ENCODE measurements around the gene PIPOX.
A peak's percentile ranks its signal among the peaks of the same experiment; 100 is the strongest.

Gene PIPOX

DNA sequence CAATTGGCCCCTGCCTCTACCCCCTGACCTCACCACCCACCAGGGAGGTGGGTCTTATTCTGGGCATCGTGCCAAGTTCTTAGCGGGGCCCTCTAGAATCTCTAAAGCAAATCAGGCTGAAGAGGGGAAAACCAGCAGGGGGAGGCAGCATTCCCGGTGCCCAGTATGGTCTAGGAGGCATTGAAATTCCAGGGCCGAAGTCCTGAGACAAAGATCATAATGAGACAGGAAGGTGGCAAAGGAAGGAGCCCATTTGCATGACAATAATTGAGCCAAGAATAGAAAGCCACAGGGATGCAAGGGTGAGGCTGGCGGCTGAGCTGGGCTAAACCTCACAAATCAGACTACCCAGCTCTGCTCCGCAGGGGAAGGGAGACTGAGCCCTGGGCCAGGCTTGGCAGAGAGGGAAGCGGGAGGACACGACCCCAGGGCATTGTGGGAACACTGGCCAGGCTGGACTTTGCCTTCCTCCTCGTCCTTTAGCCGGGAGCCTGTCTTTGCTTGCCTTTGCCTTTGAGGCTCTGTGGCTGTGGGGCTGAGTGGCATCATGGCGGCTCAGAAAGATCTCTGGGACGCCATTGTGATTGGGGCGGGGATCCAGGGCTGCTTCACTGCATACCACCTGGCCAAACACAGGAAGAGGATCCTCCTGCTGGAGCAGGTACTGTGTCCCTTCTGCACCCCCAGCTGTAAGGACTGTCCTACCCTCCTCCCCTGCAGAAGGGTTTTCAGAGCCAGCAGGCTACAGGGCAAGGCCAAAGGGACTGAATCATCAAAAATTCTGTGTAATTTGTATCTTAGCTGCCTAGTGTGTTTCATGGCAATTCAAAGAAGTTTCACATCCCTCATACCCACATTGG is at the start of gene PIPOX:
Gene PIPOX, plus strand, starts transcription at position 463 of the 860 bp plus-strand sequence. Its CDS starts 85 bp downstream, at position 548.
- H3K9me3 ChIP-seq (ENCODE audit: control insufficient read depth, insufficient read depth, low read depth, low read length): no peaks in the 10 kb centered on the region
- H3K4me3 ChIP-seq (ENCODE audit: low read depth, low read length): peak within 1 kb of the TSS; percentile 44
- H3K27ac ChIP-seq (ENCODE audit: low read depth, low read length): peak within 1 kb of the TSS; percentile 95
- H3K4me1 ChIP-seq (ENCODE audit: control insufficient read depth, insufficient read depth, low read length): peaks cover 61% of the 10 kb centered on the region
- H3K36me3 ChIP-seq (ENCODE audit: control insufficient read depth, insufficient read depth, low read length): peaks cover 5% of the 10 kb centered on the region; the same call in 1 of the 2 replicates
- no peaks in the 10 kb centered on the region for H3K27me3 ChIP-seq (ENCODE audit: control insufficient read depth, insufficient read depth, low read length)
- peak within 1 kb of the TSS; percentile 90 for H3K9ac ChIP-seq (ENCODE audit: low read length)

GRCh38 chr17:28993645-28994426 is 49.1 kb upstream of the PIPOX start:
- Histone ChIP-seq H3K4me1 (ENCODE audit: control insufficient read depth, insufficient read depth, low read length) (peaks cover 29% of the 10 kb centered on the region), H3K36me3 (ENCODE audit: control insufficient read depth, insufficient read depth, low read length) (no peaks in the 10 kb centered on the region), H3K9me3 (ENCODE audit: control insufficient read depth, insufficient read depth, low read depth, low read length) (no peaks in the 10 kb centered on the region), H3K9ac (ENCODE audit: low read length) (no peak overlapping the region), H3K4me3 (ENCODE audit: low read depth, low read length) (no peak overlapping the region), H3K27me3 (ENCODE audit: control insufficient read depth, insufficient read depth, low read length) (peaks cover 42% of the 10 kb centered on the region; the same call in 1 of the 2 replicates), H3K27ac (ENCODE audit: low read depth, low read length) (no peak overlapping the region)

DNA sequence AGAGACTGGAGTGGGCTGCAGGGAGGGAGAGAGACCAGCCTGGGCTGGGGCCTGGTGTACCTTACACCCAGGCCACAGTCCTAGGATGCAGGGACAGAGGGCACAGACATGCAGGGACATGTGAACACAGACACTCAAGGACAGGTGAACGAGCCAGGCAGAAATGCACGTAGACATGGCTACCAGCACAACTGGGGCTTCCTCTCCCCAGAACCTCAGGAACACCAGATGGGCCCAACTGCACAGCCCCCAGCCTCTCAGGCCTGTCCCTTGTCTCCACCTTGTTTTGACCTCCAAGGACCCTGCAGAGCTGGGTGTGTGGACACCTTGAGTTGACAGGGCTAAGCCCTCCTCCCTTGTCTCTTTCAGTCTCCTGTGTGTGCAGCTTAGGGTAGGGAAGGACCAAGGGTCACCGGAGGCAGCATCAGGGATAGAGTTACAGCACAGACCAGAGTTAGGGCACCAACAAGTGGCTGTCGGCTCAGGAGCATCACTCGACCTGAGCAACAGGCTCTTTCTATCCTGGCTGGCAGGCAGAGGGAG is 46.3 kb upstream of the PIPOX start:
- H3K9ac ChIP-seq (ENCODE audit: low read length): no peak overlapping the region
- no peak overlapping the region for H3K27ac ChIP-seq (ENCODE audit: low read depth, low read length)
- no peaks in the 10 kb centered on the region for H3K36me3 ChIP-seq (ENCODE audit: control insufficient read depth, insufficient read depth, low read length)
- H3K4me1 ChIP-seq (ENCODE audit: control insufficient read depth, insufficient read depth, low read length): peaks cover 36% of the 10 kb centered on the region
- H3K27me3 ChIP-seq (ENCODE audit: control insufficient read depth, insufficient read depth, low read length): peaks cover 42% of the 10 kb centered on the region; the same call in 1 of the 2 replicates
- H3K4me3 ChIP-seq (ENCODE audit: low read depth, low read length): no peak overlapping the region
- H3K9me3 ChIP-seq (ENCODE audit: control insufficient read depth, insufficient read depth, low read depth, low read length): no peaks in the 10 kb centered on the region

DNA sequence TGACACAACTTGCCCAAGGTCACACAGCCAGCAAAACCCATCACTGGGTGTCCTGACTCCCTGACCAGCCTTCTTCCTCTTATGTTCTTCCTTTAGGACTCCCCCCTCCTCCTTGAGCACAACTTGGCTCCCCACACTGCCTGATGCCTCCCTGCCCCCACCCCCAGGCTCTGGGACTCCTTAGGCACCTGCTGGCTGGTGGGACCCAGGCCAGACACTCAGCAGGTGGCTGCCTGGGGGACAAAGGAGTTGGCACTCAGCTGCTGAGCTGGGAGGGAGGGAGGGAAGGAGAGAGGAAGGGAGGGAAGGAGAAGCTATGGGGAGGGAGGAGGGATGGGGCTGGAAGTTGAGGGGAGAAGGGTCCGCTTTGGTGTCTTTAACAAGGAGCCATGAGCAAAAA is 45.1 kb upstream of the PIPOX start:
- Histone ChIP-seq H3K4me3 (ENCODE audit: low read depth, low read length) (no peak overlapping the region), H3K36me3 (ENCODE audit: control insufficient read depth, insufficient read depth, low read length) (no peaks in the 10 kb centered on the region), H3K9ac (ENCODE audit: low read length) (no peak overlapping the region), H3K27ac (ENCODE audit: low read depth, low read length) (no peak overlapping the region), H3K9me3 (ENCODE audit: control insufficient read depth, insufficient read depth, low read depth, low read length) (no peaks in the 10 kb centered on the region), H3K27me3 (ENCODE audit: control insufficient read depth, insufficient read depth, low read length) (peaks cover 40% of the 10 kb centered on the region), H3K4me1 (ENCODE audit: control insufficient read depth, insufficient read depth, low read length) (peaks cover 42% of the 10 kb centered on the region)

DNA sequence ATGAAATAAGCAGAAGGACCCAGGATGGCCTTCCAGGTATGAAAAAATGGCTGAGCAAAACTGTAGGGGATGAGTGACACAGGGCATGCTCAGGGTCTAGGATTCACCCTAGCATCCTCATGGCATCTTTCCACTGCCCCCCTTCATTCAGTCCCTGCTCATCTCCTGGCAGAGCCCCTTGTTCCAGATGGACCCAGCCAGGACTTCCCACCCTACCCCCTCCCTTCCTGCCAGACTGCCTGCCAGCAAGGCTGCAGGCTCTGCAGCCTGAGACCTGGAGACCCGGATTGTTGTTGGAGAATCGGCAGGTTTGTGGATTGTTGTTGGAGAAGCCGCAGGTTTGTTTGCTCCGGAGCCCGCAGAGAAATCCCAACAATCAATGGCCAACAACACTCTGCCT is 43.7 kb upstream of the PIPOX start:
- Histone ChIP-seq H3K9ac (ENCODE audit: low read length) (no peak overlapping the region), H3K4me1 (ENCODE audit: control insufficient read depth, insufficient read depth, low read length) (peaks cover 54% of the 10 kb centered on the region), H3K4me3 (ENCODE audit: low read depth, low read length) (no peak overlapping the region)

DNA sequence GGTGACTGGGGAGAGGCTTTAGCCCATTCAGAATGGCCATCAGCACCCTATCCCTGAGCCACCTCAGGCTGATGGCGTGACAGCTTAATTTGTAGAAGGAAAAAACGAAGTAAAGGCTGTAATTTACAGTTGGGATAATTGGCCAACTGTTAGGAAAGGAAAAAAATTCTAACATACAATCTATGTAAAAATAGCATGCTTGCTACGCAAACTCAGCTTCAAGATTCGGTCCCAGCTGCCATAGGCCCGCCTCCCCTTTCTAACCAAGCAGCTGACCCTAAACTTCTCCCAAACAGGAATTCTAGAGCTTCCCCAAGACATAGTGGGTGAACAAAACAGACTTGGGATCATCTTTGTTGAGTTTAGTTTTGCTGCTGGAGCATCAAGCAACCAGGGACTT is 42.0 kb upstream of the PIPOX start:
- Histone ChIP-seq H3K9ac (ENCODE audit: low read length) (no peak overlapping the region), H3K9me3 (ENCODE audit: control insufficient read depth, insufficient read depth, low read depth, low read length) (no peaks in the 10 kb centered on the region), H3K27me3 (ENCODE audit: control insufficient read depth, insufficient read depth, low read length) (peaks cover 62% of the 10 kb centered on the region), H3K4me3 (ENCODE audit: low read depth, low read length) (no peak overlapping the region), H3K36me3 (ENCODE audit: control insufficient read depth, insufficient read depth, low read length) (no peaks in the 10 kb centered on the region), H3K27ac (ENCODE audit: low read depth, low read length) (no peak overlapping the region), H3K4me1 (ENCODE audit: control insufficient read depth, insufficient read depth, low read length) (peaks cover 54% of the 10 kb centered on the region)

More for the DNA sequence above, 43.7 kb upstream of the PIPOX start:
- peaks cover 54% of the 10 kb centered on the region for H3K27me3 ChIP-seq (ENCODE audit: control insufficient read depth, insufficient read depth, low read length)
- H3K9me3 ChIP-seq (ENCODE audit: control insufficient read depth, insufficient read depth, low read depth, low read length): no peaks in the 10 kb centered on the region
- H3K27ac ChIP-seq (ENCODE audit: low read depth, low read length): no peak overlapping the region
- H3K36me3 ChIP-seq (ENCODE audit: control insufficient read depth, insufficient read depth, low read length): no peaks in the 10 kb centered on the region

- Histone ChIP-seq H3K27ac (ENCODE audit: low read depth, low read length) (no peak overlapping the region), H3K36me3 (ENCODE audit: control insufficient read depth, insufficient read depth, low read length) (no peaks in the 10 kb centered on the region), H3K4me3 (ENCODE audit: low read depth, low read length) (no peak overlapping the region), H3K27me3 (ENCODE audit: control insufficient read depth, insufficient read depth, low read length) (peaks cover 63% of the 10 kb centered on the region), H3K4me1 (ENCODE audit: control insufficient read depth, insufficient read depth, low read length) (peaks cover 51% of the 10 kb centered on the region), H3K9me3 (ENCODE audit: control insufficient read depth, insufficient read depth, low read depth, low read length) (no peaks in the 10 kb centered on the region), H3K9ac (ENCODE audit: low read length) (no peak overlapping the region)
Measured at GRCh38 chr17:29002811-29003210, 40.1 kb upstream of the PIPOX start.

DNA sequence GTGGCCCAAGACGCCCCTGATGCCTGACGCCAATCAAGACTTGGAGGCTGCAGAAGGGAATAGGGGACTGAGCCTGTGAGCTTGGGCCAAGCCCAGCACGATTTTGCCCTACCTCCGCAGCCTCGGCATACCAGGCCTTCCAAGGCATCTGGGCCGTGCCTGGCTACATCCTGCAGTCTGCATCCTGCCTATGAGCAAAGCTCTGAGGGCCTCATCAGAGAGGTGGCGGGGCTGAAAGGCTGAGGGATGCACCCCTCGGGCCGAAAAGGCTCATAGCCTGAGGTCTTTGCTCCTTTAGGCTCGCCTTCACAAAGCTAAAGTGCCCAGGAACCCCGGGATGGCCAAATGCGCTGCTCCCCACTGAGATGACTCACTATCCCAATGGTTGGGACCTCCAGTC is 39.7 kb upstream of the PIPOX start:
- Histone ChIP-seq H3K4me1 (ENCODE audit: control insufficient read depth, insufficient read depth, low read length) (peaks cover 49% of the 10 kb centered on the region), H3K36me3 (ENCODE audit: control insufficient read depth, insufficient read depth, low read length) (no peaks in the 10 kb centered on the region), H3K9me3 (ENCODE audit: control insufficient read depth, insufficient read depth, low read depth, low read length) (no peaks in the 10 kb centered on the region), H3K27ac (ENCODE audit: low read depth, low read length) (no peak overlapping the region), H3K9ac (ENCODE audit: low read length) (no peak overlapping the region), H3K27me3 (ENCODE audit: control insufficient read depth, insufficient read depth, low read length) (peaks cover 60% of the 10 kb centered on the region), H3K4me3 (ENCODE audit: low read depth, low read length) (no peak overlapping the region)

GRCh38 chr17:29004081-29004692 is 38.8 kb upstream of the PIPOX start:
- peaks cover 53% of the 10 kb centered on the region for H3K27me3 ChIP-seq (ENCODE audit: control insufficient read depth, insufficient read depth, low read length)
- no peak overlapping the region for H3K9ac ChIP-seq (ENCODE audit: low read length)
- H3K9me3 ChIP-seq (ENCODE audit: control insufficient read depth, insufficient read depth, low read depth, low read length): no peaks in the 10 kb centered on the region
- no peaks in the 10 kb centered on the region for H3K36me3 ChIP-seq (ENCODE audit: control insufficient read depth, insufficient read depth, low read length)
- H3K4me1 ChIP-seq (ENCODE audit: control insufficient read depth, insufficient read depth, low read length): peaks cover 54% of the 10 kb centered on the region
- H3K27ac ChIP-seq (ENCODE audit: low read depth, low read length): no peak overlapping the region
- H3K4me3 ChIP-seq (ENCODE audit: low read depth, low read length): no peak overlapping the region

- Histone ChIP-seq H3K4me3 (ENCODE audit: low read depth, low read length) (peak within 1 kb of the TSS; percentile 51), H3K9ac (ENCODE audit: low read length) (no peak within 1 kb of the TSS), H3K36me3 (ENCODE audit: control insufficient read depth, insufficient read depth, low read length) (no peaks in the 10 kb centered on the region), H3K27me3 (ENCODE audit: control insufficient read depth, insufficient read depth, low read length) (peaks cover 53% of the 10 kb centered on the region), H3K27ac (ENCODE audit: low read depth, low read length) (no peak within 1 kb of the TSS), H3K9me3 (ENCODE audit: control insufficient read depth, insufficient read depth, low read depth, low read length) (no peaks in the 10 kb centered on the region), H3K4me1 (ENCODE audit: control insufficient read depth, insufficient read depth, low read length) (peaks cover 67% of the 10 kb centered on the region)
Measured at GRCh38 chr17:29005936-29006511, 36.9 kb upstream of the PIPOX start, which contains the start of gene SEZ6. Gene SEZ6 (minus strand): TSS chr17:29006033. CDS start chr17:29005869, 164 bp downstream.

Measured in HUES6 (cell line).